Esophagus squamous epithelium (tissue), 4 donors: Measurements from ENCODE around the gene TRMT44.
"Not testable (repeated sequence)": the region's sequence is repeated elsewhere in the genome, so short reads cannot be mapped to it uniquely, and the experiment has no call there.

Experiments used
- POLR2A ChIP-seq, 4 donors: fragments of 450-650 bp; IDR thresholded peaks; one replicate each; pipeline ENCODE4 v1.6.1; 2017; ENCODE audit warnings: antibody characterized with exemption in 4 of 4, mild to moderate bottlenecking in 4 of 4, moderate library complexity in 3 of 4
- TF ChIP-seq, protein P1 (sequence below), 6 experiments: fragments of 450-650 bp in 4 of 6; fragments of 200-600 bp in 2 of 6; sonication (generic) in 2 of 6; IDR thresholded peaks; one replicate each; pipeline ENCODE4 v1.5.1; 2016 to 2019; ENCODE audit warnings: antibody characterized with exemption in 6 of 6, mild to moderate bottlenecking in 4 of 6, moderate library complexity in 4 of 6

DNA sequence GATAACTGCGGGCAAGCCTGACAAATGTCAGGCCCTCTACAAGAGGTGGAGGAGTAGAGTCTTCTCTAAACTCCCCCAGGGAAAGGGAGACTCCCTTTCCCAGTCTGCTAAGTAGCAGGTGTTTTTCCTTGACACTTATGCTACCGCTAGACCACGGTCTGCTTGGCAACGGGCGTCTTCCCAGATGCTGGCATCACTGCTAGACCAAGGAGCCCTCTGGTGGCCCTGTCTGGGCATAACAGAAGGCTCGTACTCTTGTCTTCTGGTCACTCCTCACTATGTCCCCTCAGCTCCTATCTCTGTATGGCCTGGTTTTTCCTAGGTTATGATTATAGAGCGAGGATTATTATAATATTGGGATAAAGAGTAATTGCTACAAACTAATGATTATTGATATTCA lies 33.7 kb upstream of the TRMT44 start:
- TF ChIP-seq, protein P1, sequence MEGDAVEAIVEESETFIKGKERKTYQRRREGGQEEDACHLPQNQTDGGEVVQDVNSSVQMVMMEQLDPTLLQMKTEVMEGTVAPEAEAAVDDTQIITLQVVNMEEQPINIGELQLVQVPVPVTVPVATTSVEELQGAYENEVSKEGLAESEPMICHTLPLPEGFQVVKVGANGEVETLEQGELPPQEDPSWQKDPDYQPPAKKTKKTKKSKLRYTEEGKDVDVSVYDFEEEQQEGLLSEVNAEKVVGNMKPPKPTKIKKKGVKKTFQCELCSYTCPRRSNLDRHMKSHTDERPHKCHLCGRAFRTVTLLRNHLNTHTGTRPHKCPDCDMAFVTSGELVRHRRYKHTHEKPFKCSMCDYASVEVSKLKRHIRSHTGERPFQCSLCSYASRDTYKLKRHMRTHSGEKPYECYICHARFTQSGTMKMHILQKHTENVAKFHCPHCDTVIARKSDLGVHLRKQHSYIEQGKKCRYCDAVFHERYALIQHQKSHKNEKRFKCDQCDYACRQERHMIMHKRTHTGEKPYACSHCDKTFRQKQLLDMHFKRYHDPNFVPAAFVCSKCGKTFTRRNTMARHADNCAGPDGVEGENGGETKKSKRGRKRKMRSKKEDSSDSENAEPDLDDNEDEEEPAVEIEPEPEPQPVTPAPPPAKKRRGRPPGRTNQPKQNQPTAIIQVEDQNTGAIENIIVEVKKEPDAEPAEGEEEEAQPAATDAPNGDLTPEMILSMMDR (IDR thresholded peaks at IDR 0.05) = peak in 5 of 6 experiments; percentile 27 to 62 (median 46)
- not testable (repeated sequence) for TF ChIP-seq POLR2A (IDR thresholded peaks at IDR 0.05)
